ENCODE results near the gene PHYHIPL.

The PHYHIPL gene

DNA sequence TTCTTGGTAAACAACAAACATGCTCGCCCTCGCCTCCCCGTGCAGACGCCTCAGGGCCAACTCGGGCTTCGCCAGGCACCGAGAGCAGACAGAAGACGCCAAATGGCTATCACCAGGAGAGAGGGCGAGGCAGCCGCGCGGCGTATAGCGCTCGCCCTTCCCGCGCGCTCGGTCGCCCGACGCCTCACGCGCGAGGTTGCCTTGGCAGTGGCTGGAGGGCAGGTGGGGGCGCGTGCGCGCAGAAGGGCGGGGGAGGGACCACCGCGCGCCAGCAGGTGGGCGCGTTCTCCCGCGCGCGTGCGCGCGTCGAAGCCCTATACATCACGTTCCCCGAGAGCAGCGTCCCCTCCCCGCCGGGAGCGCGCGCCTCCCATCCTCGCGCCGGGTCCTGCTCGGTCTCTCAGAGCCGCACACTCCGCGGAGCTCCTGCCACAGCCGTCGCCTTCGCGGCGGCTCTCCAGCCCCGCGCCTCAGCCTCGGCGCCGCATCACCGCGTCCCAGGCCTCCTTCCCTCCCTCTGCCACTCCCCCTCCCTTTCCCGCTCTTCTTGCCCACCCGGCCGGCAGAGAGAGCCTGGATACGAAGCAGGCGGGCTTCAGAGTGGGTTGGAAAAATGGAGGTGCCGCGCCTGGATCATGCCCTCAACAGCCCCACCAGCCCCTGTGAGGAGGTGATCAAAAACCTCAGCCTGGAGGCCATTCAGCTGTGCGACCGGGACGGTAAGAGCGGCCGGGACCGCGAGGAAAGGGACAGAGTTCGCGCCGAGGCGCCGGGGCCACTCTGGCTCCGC, at the start of gene PHYHIPL:
Gene PHYHIPL, plus strand, starts transcription at position 403 of the 790 bp plus-strand sequence. Its CDS starts 211 bp downstream, at position 614.
- H3K4me3 ChIP-seq (ENCODE audit: low read depth in 1 of 2, low read length in 1 of 2) = no peak within 1 kb of the TSS
- no peak within 1 kb of the TSS for H3K27ac ChIP-seq
- H3K27me3 ChIP-seq = peaks cover 62% of the 10 kb centered on the region
- H3K36me3 ChIP-seq = no peaks in the 10 kb centered on the region
- H3K4me1 ChIP-seq (ENCODE audit: control insufficient read depth in 1 of 2, insufficient read depth in 1 of 2, low read depth in 1 of 2, low read length in 1 of 2) = no peaks in the 10 kb centered on the region
- no peaks in the 10 kb centered on the region for H3K9me3 ChIP-seq
- TF ChIP-seq, protein P1, sequence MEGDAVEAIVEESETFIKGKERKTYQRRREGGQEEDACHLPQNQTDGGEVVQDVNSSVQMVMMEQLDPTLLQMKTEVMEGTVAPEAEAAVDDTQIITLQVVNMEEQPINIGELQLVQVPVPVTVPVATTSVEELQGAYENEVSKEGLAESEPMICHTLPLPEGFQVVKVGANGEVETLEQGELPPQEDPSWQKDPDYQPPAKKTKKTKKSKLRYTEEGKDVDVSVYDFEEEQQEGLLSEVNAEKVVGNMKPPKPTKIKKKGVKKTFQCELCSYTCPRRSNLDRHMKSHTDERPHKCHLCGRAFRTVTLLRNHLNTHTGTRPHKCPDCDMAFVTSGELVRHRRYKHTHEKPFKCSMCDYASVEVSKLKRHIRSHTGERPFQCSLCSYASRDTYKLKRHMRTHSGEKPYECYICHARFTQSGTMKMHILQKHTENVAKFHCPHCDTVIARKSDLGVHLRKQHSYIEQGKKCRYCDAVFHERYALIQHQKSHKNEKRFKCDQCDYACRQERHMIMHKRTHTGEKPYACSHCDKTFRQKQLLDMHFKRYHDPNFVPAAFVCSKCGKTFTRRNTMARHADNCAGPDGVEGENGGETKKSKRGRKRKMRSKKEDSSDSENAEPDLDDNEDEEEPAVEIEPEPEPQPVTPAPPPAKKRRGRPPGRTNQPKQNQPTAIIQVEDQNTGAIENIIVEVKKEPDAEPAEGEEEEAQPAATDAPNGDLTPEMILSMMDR (IDR thresholded peaks at IDR 0.05) = no peak

DNA sequence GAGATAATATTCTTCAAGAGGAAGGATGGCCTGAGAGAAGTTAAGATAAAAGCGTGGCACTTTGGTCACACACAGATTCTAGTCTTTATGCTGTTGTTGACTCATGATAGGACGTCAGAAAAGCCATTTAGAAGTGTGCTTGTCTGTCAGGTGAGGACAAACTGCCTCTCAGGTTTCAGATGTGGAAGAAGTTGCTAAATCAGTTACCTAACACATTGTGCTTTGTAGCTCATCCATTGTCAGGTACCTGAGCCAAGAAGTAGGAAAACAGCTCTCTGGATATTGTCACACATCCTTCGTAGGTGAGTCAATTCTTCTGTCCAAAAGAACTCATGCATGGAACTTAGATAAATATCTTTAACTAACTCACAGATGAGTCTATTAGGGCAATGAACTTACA, 49.5 kb upstream of the PHYHIPL start:
- H3K9me3 ChIP-seq = no peaks in the 10 kb centered on the region
- no peak overlapping the region for H3K4me3 ChIP-seq (ENCODE audit: low read depth in 1 of 2, low read length in 1 of 2)
- H3K27ac ChIP-seq = no peak overlapping the region
- TF ChIP-seq, protein P1 (IDR thresholded peaks at IDR 0.05) = no peak
- H3K27me3 ChIP-seq = no peaks in the 10 kb centered on the region
- H3K36me3 ChIP-seq = no peaks in the 10 kb centered on the region
- no peaks in the 10 kb centered on the region for H3K4me1 ChIP-seq (ENCODE audit: control insufficient read depth in 1 of 2, insufficient read depth in 1 of 2, low read depth in 1 of 2, low read length in 1 of 2)

DNA sequence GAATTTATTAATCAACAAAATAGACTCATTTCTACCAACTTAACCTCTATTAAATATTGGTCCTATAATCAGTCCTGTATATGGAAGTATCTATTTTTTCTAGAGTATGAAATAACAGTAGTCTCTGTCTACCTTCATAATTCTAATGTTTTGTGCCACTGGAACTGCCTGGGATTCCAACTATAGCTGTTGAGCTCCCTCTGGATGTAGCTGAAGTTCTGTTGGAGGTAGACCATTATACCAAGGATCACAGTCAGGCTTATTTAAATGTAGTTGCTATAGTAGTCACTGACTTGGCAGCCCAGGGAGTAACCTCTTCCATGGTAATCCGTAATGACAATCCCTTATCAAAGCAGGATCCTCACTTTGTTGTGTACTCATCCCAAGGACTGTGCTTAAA, 48.5 kb upstream of the PHYHIPL start:
- H3K27ac ChIP-seq = no peak overlapping the region
- TF ChIP-seq, protein P1 (IDR thresholded peaks at IDR 0.05) = no peak
- no peaks in the 10 kb centered on the region for H3K27me3 ChIP-seq
- H3K4me1 ChIP-seq (ENCODE audit: control insufficient read depth in 1 of 2, insufficient read depth in 1 of 2, low read depth in 1 of 2, low read length in 1 of 2) = no peaks in the 10 kb centered on the region
- H3K9me3 ChIP-seq = no peaks in the 10 kb centered on the region
- no peak overlapping the region for H3K4me3 ChIP-seq (ENCODE audit: low read depth in 1 of 2, low read length in 1 of 2)
- no peaks in the 10 kb centered on the region for H3K36me3 ChIP-seq

DNA sequence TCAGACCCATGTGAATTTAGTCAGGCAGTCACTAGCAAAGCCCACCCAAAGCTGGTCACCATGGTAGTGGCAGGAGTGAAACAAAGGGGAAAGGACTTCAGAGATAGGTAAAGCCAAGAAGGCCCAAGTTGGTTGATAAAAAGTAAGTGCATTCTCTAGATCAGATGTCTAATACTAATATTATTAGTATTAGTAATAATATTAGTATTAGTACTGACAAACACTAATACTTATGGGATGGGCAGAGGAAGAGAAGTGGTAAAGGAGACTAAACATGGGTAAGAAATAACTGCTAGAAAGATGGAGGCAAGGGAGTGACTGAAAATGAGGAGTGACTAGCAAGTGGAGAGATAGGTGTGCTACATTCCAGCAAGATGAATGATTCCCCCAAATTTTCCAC, 46.6 kb upstream of the PHYHIPL start:
- H3K36me3 ChIP-seq = no peaks in the 10 kb centered on the region
- no peaks in the 10 kb centered on the region for H3K27me3 ChIP-seq
- H3K4me1 ChIP-seq (ENCODE audit: control insufficient read depth in 1 of 2, insufficient read depth in 1 of 2, low read depth in 1 of 2, low read length in 1 of 2) = no peaks in the 10 kb centered on the region
- H3K4me3 ChIP-seq (ENCODE audit: low read depth in 1 of 2, low read length in 1 of 2) = no peak overlapping the region
- no peaks in the 10 kb centered on the region for H3K9me3 ChIP-seq
- H3K27ac ChIP-seq = no peak overlapping the region
- TF ChIP-seq, protein P1 (IDR thresholded peaks at IDR 0.05) = no peak

DNA sequence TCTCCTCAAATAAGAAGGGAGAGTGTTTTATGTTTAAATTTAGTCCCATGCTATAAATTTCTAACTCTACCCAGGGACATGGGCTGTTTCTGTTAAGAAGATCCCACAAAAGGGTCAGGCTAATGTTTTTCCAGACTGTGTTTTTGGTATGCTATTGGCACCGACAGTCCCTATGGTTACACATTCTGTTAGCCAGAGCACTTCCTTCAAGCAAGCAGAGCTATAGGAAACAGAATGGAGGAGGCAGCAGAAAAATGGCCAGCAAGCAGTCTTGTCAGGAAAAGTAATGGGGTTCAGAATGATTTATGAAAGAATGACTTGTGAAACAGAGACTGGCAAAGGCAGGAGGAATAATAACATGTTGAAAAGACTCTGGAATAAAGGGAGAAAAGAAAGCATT, 44.8 kb upstream of the PHYHIPL start:
- Histone ChIP-seq H3K9me3 (no peaks in the 10 kb centered on the region), H3K4me1 (ENCODE audit: control insufficient read depth in 1 of 2, insufficient read depth in 1 of 2, low read depth in 1 of 2, low read length in 1 of 2) (no peaks in the 10 kb centered on the region), H3K36me3 (no peaks in the 10 kb centered on the region), H3K27ac (no peak overlapping the region), H3K4me3 (ENCODE audit: low read depth in 1 of 2, low read length in 1 of 2) (no peak overlapping the region), H3K27me3 (no peaks in the 10 kb centered on the region)
- TF ChIP-seq, protein P1 (IDR thresholded peaks at IDR 0.05) = no peak

Data from neutrophil (primary cell).